Measurements from ENCODE around the gene ODAD2. TPM values are rescaled to one million over a fixed set of nuclear protein-coding genes. Genes with fewer than 3 reads are reported as not detected.

The ODAD2 gene
- polyA plus RNA-seq, 2 donors: 0.12 to 0.31 TPM

DNA sequence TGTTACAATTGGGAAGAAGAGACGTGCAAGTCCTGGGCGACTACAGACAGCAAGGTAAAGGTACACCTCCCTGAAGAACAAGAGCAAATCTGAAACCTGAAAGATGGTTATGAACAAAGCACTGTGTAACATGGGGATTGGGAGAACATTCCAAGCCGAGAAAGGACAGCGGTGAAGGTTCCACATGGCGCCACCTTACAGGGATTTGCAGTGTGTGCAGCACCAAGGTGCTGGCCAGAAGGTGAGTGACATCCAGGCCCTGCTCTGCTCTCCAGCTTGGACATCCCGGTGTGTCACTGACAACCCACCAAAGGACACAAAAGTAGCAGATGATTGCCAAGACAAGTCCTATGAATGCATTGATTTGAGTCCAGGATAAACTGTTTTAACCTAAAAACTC lies 165.1 kb downstream of the ODAD2 start:
- no peaks in the 10 kb centered on the region for H3K4me1 ChIP-seq (ENCODE audit: control insufficient read depth in 2 of 2, insufficient read depth in 2 of 2, low read length in 1 of 2)
- H3K27me3 ChIP-seq (ENCODE audit: control insufficient read depth in 1 of 2, insufficient read depth in 2 of 2, low read length in 2 of 2): no peaks in the 10 kb centered on the region
- WGBS, 2 donors: 85 to 89% methylated on average over 6 of the region's 6 CpGs
- H3K4me3 ChIP-seq (ENCODE audit: low read depth in 1 of 2, low read length in 2 of 2): no peak overlapping the region
- no peaks in the 10 kb centered on the region for H3K9me3 ChIP-seq (ENCODE audit: control insufficient read depth in 2 of 2, insufficient read depth in 1 of 2, low read depth in 1 of 2, low read length in 1 of 2)
- no peaks in the 10 kb centered on the region for H3K36me3 ChIP-seq (ENCODE audit: control insufficient read depth in 2 of 2, insufficient read depth in 2 of 2, low read length in 1 of 2)
- no peak overlapping the region for H3K27ac ChIP-seq (ENCODE audit: low read depth in 2 of 2, low read length in 1 of 2)

DNA sequence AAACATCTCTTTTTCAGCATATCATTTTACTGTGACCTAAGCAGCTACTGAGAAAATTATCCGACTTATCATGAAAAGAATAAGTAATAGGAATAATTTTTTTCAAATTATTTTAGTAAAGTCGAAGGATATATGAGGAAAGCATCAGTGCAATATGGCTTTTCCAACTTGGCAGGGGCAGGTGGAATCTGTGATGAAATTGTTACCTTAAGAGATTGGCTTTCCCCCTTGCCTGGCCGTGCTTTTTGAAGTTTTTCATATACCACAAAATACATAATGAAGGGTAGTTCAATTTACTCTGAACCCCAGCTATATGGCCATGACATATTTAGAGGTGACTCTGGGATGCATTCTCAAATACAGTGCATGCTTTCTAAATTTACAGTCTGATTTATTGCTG lies 166.1 kb downstream of the ODAD2 start:
- 58 to 66% methylated on average over 3 of the region's 3 CpGs for WGBS, 2 donors
- Histone ChIP-seq H3K27me3 (ENCODE audit: control insufficient read depth in 1 of 2, insufficient read depth in 2 of 2, low read length in 2 of 2) (no peaks in the 10 kb centered on the region), H3K36me3 (ENCODE audit: control insufficient read depth in 2 of 2, insufficient read depth in 2 of 2, low read length in 1 of 2) (no peaks in the 10 kb centered on the region), H3K4me3 (ENCODE audit: low read depth in 1 of 2, low read length in 2 of 2) (no peak overlapping the region), H3K9me3 (ENCODE audit: control insufficient read depth in 2 of 2, insufficient read depth in 1 of 2, low read depth in 1 of 2, low read length in 1 of 2) (no peaks in the 10 kb centered on the region), H3K27ac (ENCODE audit: low read depth in 2 of 2, low read length in 1 of 2) (no peak overlapping the region), H3K4me1 (ENCODE audit: control insufficient read depth in 2 of 2, insufficient read depth in 2 of 2, low read length in 1 of 2) (no peaks in the 10 kb centered on the region)

DNA sequence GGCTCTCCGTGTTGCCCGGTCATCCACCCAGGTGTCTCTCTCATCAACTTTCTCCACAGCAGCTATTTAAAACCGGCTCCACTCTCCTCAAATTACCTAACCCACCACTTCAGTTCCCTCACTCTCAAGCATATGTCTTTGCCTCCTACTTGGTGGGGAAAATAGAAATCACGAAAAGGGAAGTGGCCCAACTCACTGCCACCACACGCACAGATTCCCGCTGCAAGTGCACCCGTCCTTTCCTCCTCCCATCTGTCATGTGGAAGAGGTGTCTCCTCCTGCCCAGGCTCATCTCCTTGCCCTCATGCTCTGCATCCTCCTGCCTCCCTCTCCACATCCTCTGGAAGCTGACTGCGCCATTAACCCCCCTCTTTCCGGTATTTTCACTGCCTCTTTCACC lies 172.5 kb downstream of the ODAD2 start:
- 87 to 89% methylated on average over 9 of the region's 9 CpGs for WGBS, 2 donors
- H3K27ac ChIP-seq (ENCODE audit: low read depth in 2 of 2, low read length in 1 of 2): no peak overlapping the region
- no peaks in the 10 kb centered on the region for H3K36me3 ChIP-seq (ENCODE audit: control insufficient read depth in 2 of 2, insufficient read depth in 2 of 2, low read length in 1 of 2)
- H3K27me3 ChIP-seq (ENCODE audit: control insufficient read depth in 1 of 2, insufficient read depth in 2 of 2, low read length in 2 of 2): no peaks in the 10 kb centered on the region
- peaks cover 0 to 2% of the 10 kb centered on the region in 2 donors for H3K9me3 ChIP-seq (ENCODE audit: control insufficient read depth in 2 of 2, insufficient read depth in 1 of 2, low read depth in 1 of 2, low read length in 1 of 2)
- H3K4me3 ChIP-seq (ENCODE audit: low read depth in 1 of 2, low read length in 2 of 2): no peak overlapping the region
- no peaks in the 10 kb centered on the region for H3K4me1 ChIP-seq (ENCODE audit: control insufficient read depth in 2 of 2, insufficient read depth in 2 of 2, low read length in 1 of 2)

DNA sequence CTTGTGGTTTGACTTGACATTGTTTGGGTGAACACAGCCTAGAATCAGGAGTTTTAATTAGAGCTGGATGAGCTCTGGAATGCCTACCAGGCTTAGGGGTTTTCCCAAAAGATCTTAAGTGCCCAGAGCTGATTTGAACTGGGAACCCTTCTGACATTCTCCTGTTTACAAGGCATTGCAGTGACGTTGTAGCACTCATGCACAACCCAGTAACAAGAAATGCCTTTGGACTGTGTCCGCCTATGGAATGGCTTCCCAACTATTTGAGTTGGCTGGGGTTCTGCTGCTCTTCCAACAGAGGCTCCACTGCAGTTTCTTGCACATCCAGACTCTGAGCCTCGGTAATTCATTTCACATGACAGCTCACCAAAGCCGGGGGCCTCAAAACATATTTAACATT lies 176.6 kb downstream of the ODAD2 start:
- WGBS, 2 donors: 58 to 62% methylated on average over 4 of the region's 4 CpGs
- Histone ChIP-seq H3K27ac (ENCODE audit: low read depth in 2 of 2, low read length in 1 of 2) (no peak overlapping the region), H3K36me3 (ENCODE audit: control insufficient read depth in 2 of 2, insufficient read depth in 2 of 2, low read length in 1 of 2) (no peaks in the 10 kb centered on the region), H3K4me3 (ENCODE audit: low read depth in 1 of 2, low read length in 2 of 2) (no peak overlapping the region), H3K27me3 (ENCODE audit: control insufficient read depth in 1 of 2, insufficient read depth in 2 of 2, low read length in 2 of 2) (no peaks in the 10 kb centered on the region), H3K9me3 (ENCODE audit: control insufficient read depth in 2 of 2, insufficient read depth in 1 of 2, low read depth in 1 of 2, low read length in 1 of 2) (peaks cover 0 to 2% of the 10 kb centered on the region in 2 donors), H3K4me1 (ENCODE audit: control insufficient read depth in 2 of 2, insufficient read depth in 2 of 2, low read length in 1 of 2) (no peaks in the 10 kb centered on the region)

DNA sequence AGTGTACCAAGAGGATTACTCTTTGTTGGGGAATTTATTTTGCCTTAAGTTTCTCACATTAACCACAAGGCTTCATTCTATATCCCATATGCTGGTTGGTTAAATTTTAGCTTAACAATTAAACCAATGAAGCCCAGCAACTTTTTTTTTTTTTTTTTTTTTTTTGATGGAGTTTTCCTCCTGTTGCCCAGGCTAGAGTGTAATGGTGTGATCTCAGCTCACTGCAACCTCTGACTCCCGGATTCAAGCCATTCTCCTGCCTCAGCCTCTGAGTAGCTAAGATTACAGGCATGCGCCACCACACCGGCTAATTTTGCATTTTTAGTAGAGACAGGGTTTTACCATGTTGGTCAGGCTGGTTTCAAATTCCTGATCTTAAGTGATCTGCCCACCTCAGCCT lies 178.2 kb downstream of the ODAD2 start:
- Histone ChIP-seq H3K27ac (ENCODE audit: low read depth in 2 of 2, low read length in 1 of 2) (no peak overlapping the region), H3K4me1 (ENCODE audit: control insufficient read depth in 2 of 2, insufficient read depth in 2 of 2, low read length in 1 of 2) (no peaks in the 10 kb centered on the region)
- WGBS, 2 donors: 90 to 91% methylated on average over 3 of the region's 3 CpGs

DNA sequence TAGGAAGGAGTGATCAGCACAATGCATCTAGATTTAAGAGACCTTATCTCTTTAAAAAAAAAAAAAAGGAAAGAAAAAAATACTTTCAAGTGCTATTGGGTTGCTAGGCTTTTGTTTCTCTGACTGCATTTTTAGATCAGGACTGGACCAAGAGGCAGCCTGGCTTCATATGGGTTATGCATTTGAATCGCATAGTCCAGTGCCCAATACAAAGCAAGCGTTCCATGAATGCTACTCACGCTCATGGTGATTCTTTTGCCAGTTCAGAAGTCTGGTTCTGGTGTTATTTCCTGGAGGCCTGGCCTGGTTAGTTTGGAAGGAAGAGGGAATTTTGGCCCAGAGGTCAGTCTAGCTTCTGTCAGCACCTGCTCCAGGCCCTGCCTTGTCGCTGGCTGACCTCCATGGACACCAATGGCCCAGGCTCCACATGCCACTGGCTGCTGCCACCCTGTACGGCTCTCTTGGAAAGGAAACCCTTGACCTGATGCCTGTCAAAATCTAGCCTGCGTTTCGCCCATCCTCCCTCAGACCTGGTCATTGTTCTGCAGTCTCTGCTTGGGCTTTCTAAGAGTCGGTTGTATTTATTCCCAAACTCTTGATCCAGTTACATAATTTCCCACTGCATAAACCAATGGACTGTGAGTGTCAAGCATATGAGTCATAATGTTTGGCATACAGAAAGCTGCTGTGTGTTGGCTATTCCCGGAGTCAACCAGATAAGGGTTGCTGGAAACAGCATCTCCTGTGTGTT lies 178.9 kb downstream of the ODAD2 start:
- no peaks in the 10 kb centered on the region for H3K36me3 ChIP-seq (ENCODE audit: control insufficient read depth in 2 of 2, insufficient read depth in 2 of 2, low read length in 1 of 2)

More for the DNA sequence above, 178.2 kb downstream of the ODAD2 start:
- H3K27me3 ChIP-seq (ENCODE audit: control insufficient read depth in 1 of 2, insufficient read depth in 2 of 2, low read length in 2 of 2): no peaks in the 10 kb centered on the region
- H3K36me3 ChIP-seq (ENCODE audit: control insufficient read depth in 2 of 2, insufficient read depth in 2 of 2, low read length in 1 of 2): no peaks in the 10 kb centered on the region
- no peak overlapping the region for H3K4me3 ChIP-seq (ENCODE audit: low read depth in 1 of 2, low read length in 2 of 2)
- H3K9me3 ChIP-seq (ENCODE audit: control insufficient read depth in 2 of 2, insufficient read depth in 1 of 2, low read depth in 1 of 2, low read length in 1 of 2): peaks cover 0 to 2% of the 10 kb centered on the region in 2 donors

DNA sequence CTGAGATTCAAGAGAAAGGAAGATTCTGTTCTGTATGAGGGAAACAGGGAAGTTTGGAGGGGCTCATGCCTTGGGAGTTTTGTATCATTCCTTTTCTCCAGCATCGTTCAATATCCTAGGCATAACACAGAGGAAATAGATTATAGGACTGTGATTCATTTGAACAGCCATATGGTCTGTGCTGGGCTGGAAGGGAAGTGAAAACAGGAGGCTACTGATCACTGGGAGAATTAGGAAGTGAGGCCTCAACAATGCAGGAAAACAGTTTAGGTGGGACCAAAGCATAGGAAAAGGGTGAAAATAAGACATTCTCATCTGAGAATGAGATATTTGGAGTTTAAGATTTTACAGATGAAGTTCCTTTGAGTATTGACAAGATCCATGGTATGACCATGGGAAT lies 182.6 kb downstream of the ODAD2 start:
- WGBS, 2 donors: 71 to 72% methylated on average over 1 of the region's 1 CpG
- Histone ChIP-seq H3K4me1 (ENCODE audit: control insufficient read depth in 2 of 2, insufficient read depth in 2 of 2, low read length in 1 of 2) (no peaks in the 10 kb centered on the region), H3K36me3 (ENCODE audit: control insufficient read depth in 2 of 2, insufficient read depth in 2 of 2, low read length in 1 of 2) (no peaks in the 10 kb centered on the region)

More for the DNA sequence above, 178.9 kb downstream of the ODAD2 start:
- H3K9me3 ChIP-seq (ENCODE audit: control insufficient read depth in 2 of 2, insufficient read depth in 1 of 2, low read depth in 1 of 2, low read length in 1 of 2): peaks cover 0 to 2% of the 10 kb centered on the region in 2 donors
- H3K4me1 ChIP-seq (ENCODE audit: control insufficient read depth in 2 of 2, insufficient read depth in 2 of 2, low read length in 1 of 2): no peaks in the 10 kb centered on the region
- WGBS, 2 donors: 68 to 73% methylated on average over 9 of the region's 9 CpGs
- H3K4me3 ChIP-seq (ENCODE audit: low read depth in 1 of 2, low read length in 2 of 2): no peak overlapping the region
- no peaks in the 10 kb centered on the region for H3K27me3 ChIP-seq (ENCODE audit: control insufficient read depth in 1 of 2, insufficient read depth in 2 of 2, low read length in 2 of 2)
- H3K27ac ChIP-seq (ENCODE audit: low read depth in 2 of 2, low read length in 1 of 2): no peak overlapping the region

DNA sequence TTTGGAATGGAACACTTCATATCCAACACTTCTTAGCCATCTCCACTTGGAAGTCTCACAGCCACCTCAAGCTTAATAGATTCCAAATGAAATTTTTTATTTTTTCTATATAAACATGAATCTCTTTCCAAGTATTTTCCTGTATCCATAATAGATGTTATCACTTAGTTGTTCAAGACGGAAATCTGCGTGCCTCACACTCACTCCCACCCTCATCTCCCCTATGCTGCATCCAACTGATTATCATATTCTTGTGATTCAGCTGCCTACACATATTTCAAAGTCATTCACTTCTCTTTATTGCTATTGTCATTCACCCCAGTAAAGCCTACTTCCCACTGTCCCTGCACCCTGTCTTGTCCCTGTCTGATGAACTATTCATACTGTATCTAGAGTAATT lies 183.0 kb downstream of the ODAD2 start:
- WGBS, 2 donors: 79 to 89% methylated on average over 2 of the region's 2 CpGs
- Histone ChIP-seq H3K4me1 (ENCODE audit: control insufficient read depth in 2 of 2, insufficient read depth in 2 of 2, low read length in 1 of 2) (no peaks in the 10 kb centered on the region), H3K4me3 (ENCODE audit: low read depth in 1 of 2, low read length in 2 of 2) (no peak overlapping the region), H3K9me3 (ENCODE audit: control insufficient read depth in 2 of 2, insufficient read depth in 1 of 2, low read depth in 1 of 2, low read length in 1 of 2) (no peaks in the 10 kb centered on the region), H3K36me3 (ENCODE audit: control insufficient read depth in 2 of 2, insufficient read depth in 2 of 2, low read length in 1 of 2) (no peaks in the 10 kb centered on the region), H3K27ac (ENCODE audit: low read depth in 2 of 2, low read length in 1 of 2) (no peak overlapping the region), H3K27me3 (ENCODE audit: control insufficient read depth in 1 of 2, insufficient read depth in 2 of 2, low read length in 2 of 2) (no peaks in the 10 kb centered on the region)

More for the DNA sequence above, 182.6 kb downstream of the ODAD2 start:
- no peaks in the 10 kb centered on the region for H3K9me3 ChIP-seq (ENCODE audit: control insufficient read depth in 2 of 2, insufficient read depth in 1 of 2, low read depth in 1 of 2, low read length in 1 of 2)
- H3K4me3 ChIP-seq (ENCODE audit: low read depth in 1 of 2, low read length in 2 of 2): no peak overlapping the region
- no peak overlapping the region for H3K27ac ChIP-seq (ENCODE audit: low read depth in 2 of 2, low read length in 1 of 2)
- no peaks in the 10 kb centered on the region for H3K27me3 ChIP-seq (ENCODE audit: control insufficient read depth in 1 of 2, insufficient read depth in 2 of 2, low read length in 2 of 2)

DNA sequence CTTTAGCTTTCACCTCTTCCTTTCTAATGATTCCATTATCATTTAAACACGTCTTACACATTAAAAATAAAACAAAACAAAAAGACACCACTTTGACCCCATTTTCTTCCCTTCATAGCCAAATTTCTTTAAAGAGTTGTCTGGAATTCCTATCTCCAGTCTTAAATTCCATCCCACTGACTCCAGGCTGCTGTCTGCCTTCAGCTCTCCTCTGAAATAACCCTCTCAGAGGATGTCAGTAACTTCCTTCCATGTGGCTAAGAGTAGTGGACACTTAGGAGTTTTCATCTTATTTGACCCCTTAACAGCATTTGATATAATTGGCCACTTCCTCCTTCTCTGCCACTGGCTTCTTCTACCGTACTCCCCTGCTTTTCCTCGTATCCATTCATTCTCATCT lies 183.6 kb downstream of the ODAD2 start:
- Histone ChIP-seq H3K4me3 (ENCODE audit: low read depth in 1 of 2, low read length in 2 of 2) (no peak overlapping the region), H3K27me3 (ENCODE audit: control insufficient read depth in 1 of 2, insufficient read depth in 2 of 2, low read length in 2 of 2) (no peaks in the 10 kb centered on the region), H3K4me1 (ENCODE audit: control insufficient read depth in 2 of 2, insufficient read depth in 2 of 2, low read length in 1 of 2) (no peaks in the 10 kb centered on the region), H3K36me3 (ENCODE audit: control insufficient read depth in 2 of 2, insufficient read depth in 2 of 2, low read length in 1 of 2) (no peaks in the 10 kb centered on the region), H3K27ac (ENCODE audit: low read depth in 2 of 2, low read length in 1 of 2) (no peak overlapping the region), H3K9me3 (ENCODE audit: control insufficient read depth in 2 of 2, insufficient read depth in 1 of 2, low read depth in 1 of 2, low read length in 1 of 2) (no peaks in the 10 kb centered on the region)
- WGBS, 2 donors: 73 to 83% methylated on average over 3 of the region's 3 CpGs

DNA sequence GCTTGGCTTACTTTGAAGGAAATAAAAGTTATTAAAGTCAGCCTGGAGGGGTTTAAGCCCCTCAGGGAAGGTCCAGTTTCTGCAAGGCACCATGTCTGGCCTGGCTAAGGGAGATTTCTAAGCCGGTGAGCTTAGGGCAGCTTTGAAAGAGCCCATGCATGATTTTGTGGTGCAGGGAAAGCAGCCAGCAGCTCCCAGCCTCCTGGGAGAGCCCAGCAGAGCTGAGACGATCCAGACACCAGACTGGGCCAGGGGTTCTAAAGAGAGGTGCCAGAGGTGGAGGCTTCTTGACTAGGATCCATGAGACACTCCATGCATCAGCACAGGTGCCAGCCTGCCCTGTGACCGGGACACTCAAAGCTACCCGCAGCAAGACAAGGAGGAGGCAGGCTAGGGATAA lies 193.7 kb downstream of the ODAD2 start:
- Histone ChIP-seq H3K4me3 (ENCODE audit: low read depth in 1 of 2, low read length in 2 of 2) (no peak overlapping the region), H3K36me3 (ENCODE audit: control insufficient read depth in 2 of 2, insufficient read depth in 2 of 2, low read length in 1 of 2) (no peaks in the 10 kb centered on the region), H3K27ac (ENCODE audit: low read depth in 2 of 2, low read length in 1 of 2) (no peak overlapping the region), H3K4me1 (ENCODE audit: control insufficient read depth in 2 of 2, insufficient read depth in 2 of 2, low read length in 1 of 2) (no peaks in the 10 kb centered on the region), H3K27me3 (ENCODE audit: control insufficient read depth in 1 of 2, insufficient read depth in 2 of 2, low read length in 2 of 2) (no peaks in the 10 kb centered on the region), H3K9me3 (ENCODE audit: control insufficient read depth in 2 of 2, insufficient read depth in 1 of 2, low read depth in 1 of 2, low read length in 1 of 2) (no peaks in the 10 kb centered on the region)
- WGBS, 2 donors: 59 to 60% methylated on average over 4 of the region's 4 CpGs
